Chondrocyte (in vitro differentiated cells): Measurements from ENCODE around the gene TXN. TPM values are rescaled to one million over a fixed set of nuclear protein-coding genes. Genes with fewer than 3 reads are reported as not detected.
"Not testable (repeated sequence)": the region's sequence is repeated elsewhere in the genome, so short reads cannot be mapped to it uniquely, and the experiment has no call there.

Source experiments
- DNase-seq: peaks from one replicate; pipeline ENCODE4 v3.0.0; 2021; ENCODE audit warnings: mixed read lengths, low spot score
- H3K27ac Mint-ChIP-seq: one replicate; pipeline ENCODE4 v1.8.0; 2021; ENCODE audit warnings: mild to moderate bottlenecking, moderate library complexity, mixed read lengths; ENCODE audit not compliant: unreplicated experiment
- H3K27me3 Mint-ChIP-seq: 2 replicates; pipeline ENCODE4 v1.8.0; 2021; ENCODE audit warnings: low read depth, mixed read lengths
- H3K36me3 Mint-ChIP-seq: 2 replicates; pipeline ENCODE4 v1.8.0; 2021; ENCODE audit warnings: low read depth, mixed read lengths
- H3K4me1 Mint-ChIP-seq: 2 replicates; pipeline ENCODE4 v1.8.0; 2021; ENCODE audit warnings: low read depth, mild to moderate bottlenecking, mixed read lengths
- H3K4me3 Mint-ChIP-seq: one replicate; pipeline ENCODE4 v1.8.0; 2021; ENCODE audit warnings: mild to moderate bottlenecking, moderate library complexity, mixed read lengths; ENCODE audit not compliant: unreplicated experiment
- H3K9me3 Mint-ChIP-seq: 2 replicates; pipeline ENCODE4 v1.8.0; 2021; ENCODE audit warnings: low read depth, mixed read lengths
- total RNA-seq: library from RNA; stranded (reverse); gene quantifications from 3 replicates; pipeline ENCODE4 v1.2.1, GENCODE V29; 2021
- TF ChIP-seq, protein P1 (sequence below): fragments of 200-600 bp; sonication (generic); IDR thresholded peaks from 2 replicates; pipeline ENCODE4 v1.5.0; 2021; ENCODE audit warnings: antibody characterized with exemption, mild to moderate bottlenecking, moderate library complexity

Gene TXN
- total RNA-seq, 1 donor from 2014 or later, result 188 TPM

DNA sequence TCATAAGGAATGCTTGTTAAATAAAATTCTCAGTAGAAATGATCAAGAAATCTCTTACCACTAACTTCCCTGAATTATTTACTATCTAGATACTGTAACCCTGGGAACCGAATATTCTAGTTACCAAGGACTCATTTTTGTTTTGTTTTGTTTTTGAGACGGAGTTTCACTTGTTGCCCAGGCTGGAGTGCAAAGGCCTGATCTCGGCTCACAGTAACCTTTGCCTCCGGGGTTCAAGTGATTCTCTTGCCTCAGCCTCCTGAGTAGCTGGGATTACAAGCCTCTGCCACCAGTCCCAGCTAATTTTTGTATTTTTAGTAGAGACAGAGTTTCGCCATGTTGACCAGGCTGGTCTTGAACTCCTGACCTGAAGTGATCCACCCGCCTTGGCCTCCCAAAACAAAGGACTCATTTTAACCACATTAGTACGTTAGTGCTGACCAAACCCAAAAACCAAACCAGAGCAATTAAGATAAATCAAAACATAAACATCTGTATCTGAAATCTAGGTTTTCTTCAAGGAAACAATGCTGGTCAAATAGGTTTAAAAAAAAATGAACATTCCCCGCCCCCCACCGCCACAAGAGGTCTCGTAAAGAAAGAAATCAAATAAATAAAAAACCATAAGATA is 3.7 kb downstream of the TXN start:
- Mint-ChIP-seq H3K27me3 (no peaks in the 10 kb centered on the region), H3K36me3 (peaks cover 7% of the 10 kb centered on the region), H3K9me3 (no peaks in the 10 kb centered on the region), H3K4me1 (peaks cover 42% of the 10 kb centered on the region), H3K4me3 (no peak overlapping the region), H3K27ac (peak overlapping the region; percentile 77)
- DNase-seq, result no peak
- TF ChIP-seq, protein P1, sequence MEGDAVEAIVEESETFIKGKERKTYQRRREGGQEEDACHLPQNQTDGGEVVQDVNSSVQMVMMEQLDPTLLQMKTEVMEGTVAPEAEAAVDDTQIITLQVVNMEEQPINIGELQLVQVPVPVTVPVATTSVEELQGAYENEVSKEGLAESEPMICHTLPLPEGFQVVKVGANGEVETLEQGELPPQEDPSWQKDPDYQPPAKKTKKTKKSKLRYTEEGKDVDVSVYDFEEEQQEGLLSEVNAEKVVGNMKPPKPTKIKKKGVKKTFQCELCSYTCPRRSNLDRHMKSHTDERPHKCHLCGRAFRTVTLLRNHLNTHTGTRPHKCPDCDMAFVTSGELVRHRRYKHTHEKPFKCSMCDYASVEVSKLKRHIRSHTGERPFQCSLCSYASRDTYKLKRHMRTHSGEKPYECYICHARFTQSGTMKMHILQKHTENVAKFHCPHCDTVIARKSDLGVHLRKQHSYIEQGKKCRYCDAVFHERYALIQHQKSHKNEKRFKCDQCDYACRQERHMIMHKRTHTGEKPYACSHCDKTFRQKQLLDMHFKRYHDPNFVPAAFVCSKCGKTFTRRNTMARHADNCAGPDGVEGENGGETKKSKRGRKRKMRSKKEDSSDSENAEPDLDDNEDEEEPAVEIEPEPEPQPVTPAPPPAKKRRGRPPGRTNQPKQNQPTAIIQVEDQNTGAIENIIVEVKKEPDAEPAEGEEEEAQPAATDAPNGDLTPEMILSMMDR, result no peak

DNA sequence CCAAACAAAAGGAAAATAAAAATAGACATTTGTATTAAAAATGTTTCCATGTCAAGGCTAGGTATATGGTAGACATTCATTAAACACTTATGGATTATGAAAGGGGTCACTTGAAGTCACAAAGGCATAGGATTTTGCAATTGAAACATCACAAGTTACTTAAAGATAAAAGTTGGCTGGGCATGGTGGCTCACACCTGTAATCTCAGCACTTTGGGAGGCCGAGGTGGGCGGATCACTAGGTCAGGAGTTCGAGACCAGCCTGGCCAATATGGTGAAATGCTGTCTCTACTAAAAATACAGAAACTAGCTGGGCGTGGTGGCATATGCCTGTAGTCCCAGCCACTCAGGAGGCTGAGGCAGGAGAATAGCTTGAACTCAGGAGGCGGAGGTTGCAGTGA is 4.5 kb downstream of the TXN start:
- H3K4me1 Mint-ChIP-seq, result peaks cover 34% of the 10 kb centered on the region
- H3K27ac Mint-ChIP-seq, result peak overlapping the region; percentile 17
- H3K27me3 Mint-ChIP-seq, H3K36me3 Mint-ChIP-seq, DNase-seq, H3K4me3 Mint-ChIP-seq, H3K9me3 Mint-ChIP-seq: not testable (repeated sequence)

DNA sequence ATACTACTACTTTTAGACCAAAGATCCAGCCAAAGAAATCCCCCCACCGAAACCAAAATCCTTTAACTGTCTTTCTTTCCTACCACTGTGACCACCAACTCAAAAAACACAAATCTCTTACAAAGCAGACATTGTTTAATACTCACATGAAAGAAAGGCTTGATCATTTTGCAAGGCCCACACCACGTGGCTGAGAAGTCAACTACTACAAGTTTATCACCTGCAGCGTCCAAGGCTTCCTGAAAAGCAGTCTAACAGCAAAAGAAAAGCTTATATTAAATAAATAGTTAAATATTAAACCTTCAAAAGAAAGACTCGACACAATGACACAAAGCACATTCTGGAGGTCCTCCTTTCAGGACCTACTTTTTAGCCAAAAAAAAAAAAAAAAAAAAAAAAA is 5.1 kb downstream of the TXN start:
- H3K27me3 Mint-ChIP-seq, result no peaks in the 10 kb centered on the region
- no peak overlapping the region for H3K27ac Mint-ChIP-seq
- TF ChIP-seq, protein P1, result no peak
- H3K4me3 Mint-ChIP-seq, result no peak overlapping the region
- DNase-seq, result no peak
- peaks cover 34% of the 10 kb centered on the region for H3K4me1 Mint-ChIP-seq
- peaks cover 11% of the 10 kb centered on the region for H3K36me3 Mint-ChIP-seq
- no peaks in the 10 kb centered on the region for H3K9me3 Mint-ChIP-seq

DNA sequence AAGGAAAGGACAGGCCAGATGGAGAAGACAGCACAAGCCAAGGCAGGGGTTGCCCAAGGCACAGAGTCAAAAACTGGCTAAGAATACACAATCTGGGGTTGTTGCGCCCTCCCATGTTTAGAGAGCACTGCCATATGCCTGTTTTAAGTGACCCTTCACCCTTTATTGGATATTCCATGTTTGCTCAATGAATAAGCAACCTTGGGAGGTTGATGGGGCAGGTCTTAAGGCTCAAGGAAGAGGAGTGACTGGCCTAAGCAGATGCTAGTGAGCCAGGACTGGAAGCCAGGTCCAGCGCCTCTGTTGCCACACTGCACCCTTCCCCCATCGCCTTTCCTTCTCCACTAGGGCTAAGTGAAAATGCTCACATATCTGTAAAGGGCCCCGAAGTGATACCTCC is 6.7 kb downstream of the TXN start:
- Mint-ChIP-seq H3K4me3 (no peak overlapping the region), H3K36me3 (peaks cover 11% of the 10 kb centered on the region), H3K4me1 (peaks cover 28% of the 10 kb centered on the region), H3K27ac (no peak overlapping the region), H3K27me3 (no peaks in the 10 kb centered on the region), H3K9me3 (no peaks in the 10 kb centered on the region)
- no peak for DNase-seq
- TF ChIP-seq, protein P1, result no peak

DNA sequence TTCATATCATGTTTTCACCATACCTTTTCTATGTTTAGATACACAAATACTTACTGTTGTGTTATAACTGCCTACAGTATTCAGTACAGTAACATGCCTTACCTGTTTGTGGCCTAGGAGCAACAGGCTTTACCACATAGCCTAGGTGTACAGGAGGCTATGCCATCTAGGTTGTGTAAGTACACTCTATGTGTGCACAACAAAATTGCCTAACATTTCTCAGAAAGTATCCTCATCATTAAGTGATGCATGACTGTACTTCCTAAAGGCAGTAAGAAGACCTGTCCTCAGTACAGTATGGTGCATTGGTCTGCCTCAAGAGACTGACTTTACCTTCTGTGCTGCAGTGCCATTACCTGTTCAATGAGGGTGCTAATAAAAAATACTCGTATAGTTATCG is 7.9 kb downstream of the TXN start:
- Mint-ChIP-seq H3K4me1 (peaks cover 16% of the 10 kb centered on the region), H3K27me3 (no peaks in the 10 kb centered on the region), H3K9me3 (no peaks in the 10 kb centered on the region), H3K27ac (no peak overlapping the region), H3K36me3 (peaks cover 15% of the 10 kb centered on the region), H3K4me3 (no peak overlapping the region)
- DNase-seq, result no peak
- TF ChIP-seq, protein P1, result no peak

DNA sequence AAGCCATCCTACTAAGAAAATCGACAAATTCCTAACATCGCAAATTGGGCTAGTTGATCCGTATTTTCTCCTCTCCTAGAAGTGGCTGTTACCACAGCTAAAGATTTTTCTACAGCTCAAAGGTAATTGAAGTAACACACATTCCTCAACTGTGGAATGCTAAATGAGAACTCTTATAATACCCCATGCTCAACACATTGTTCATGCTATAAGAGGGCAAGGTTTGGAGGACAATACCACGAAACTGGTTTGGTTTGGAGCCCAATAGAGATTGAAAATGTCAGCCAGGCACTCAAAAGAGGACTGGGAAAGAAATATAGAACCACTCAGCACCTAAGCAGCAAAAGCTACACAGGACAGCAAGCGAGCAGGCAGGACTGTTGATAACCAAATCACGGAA is 10.1 kb downstream of the TXN start:
- no peaks in the 10 kb centered on the region for H3K9me3 Mint-ChIP-seq
- H3K4me1 Mint-ChIP-seq, result peaks cover 2% of the 10 kb centered on the region
- H3K36me3 Mint-ChIP-seq, result peaks cover 23% of the 10 kb centered on the region
- TF ChIP-seq, protein P1, result no peak
- H3K4me3 Mint-ChIP-seq, result no peak overlapping the region
- no peaks in the 10 kb centered on the region for H3K27me3 Mint-ChIP-seq
- no peak for DNase-seq
- no peak overlapping the region for H3K27ac Mint-ChIP-seq
